Activated CD8-positive, alpha-beta T cell treated with anti-CD3 and anti-CD28 coated beads for 36 hours (primary cell): ENCODE results near the gene PDE4B. TPM values are rescaled to one million over a fixed set of nuclear protein-coding genes. Genes with fewer than 3 reads are reported as not detected.
"Not testable (repeated sequence)": the region's sequence is repeated elsewhere in the genome, so short reads cannot be mapped to it uniquely, and the experiment has no call there.

Experiments
- ATAC-seq: fragments of 200-7000 bp; cut with Tn5 transposase; one replicate; pipeline ENCODE4 v1.10.0; 2021; ENCODE audit warnings: mild to moderate bottlenecking, moderate library complexity
- CTCF ChIA-PET: fragments of 350-600 bp; sonication (Branson Sonifier 250); formaldehyde crosslinking; loops from one replicate; lab custom pipeline; 2021; ENCODE audit warnings: antibody characterized with exemption; lab: Charles Lee
- POLR2A ChIA-PET: fragments of 350-600 bp; sonication (Branson Sonifier 250); formaldehyde crosslinking; loops from one replicate; lab custom pipeline; 2021; ENCODE audit warnings: antibody characterized with exemption; lab: Charles Lee
- DNase-seq: peaks from one replicate; pipeline ENCODE4 v3.0.0-alpha.2; 2020
- H3K27ac Mint-ChIP-seq: one replicate; pipeline ENCODE4 v1.8.0; 2021; ENCODE audit warnings: mild to moderate bottlenecking, mixed read lengths
- H3K27me3 Mint-ChIP-seq: one replicate; pipeline ENCODE4 v1.8.0; 2021; ENCODE audit warnings: mixed read lengths
- H3K36me3 Mint-ChIP-seq: one replicate; pipeline ENCODE4 v1.8.0; 2021; ENCODE audit warnings: low read depth, mixed read lengths
- H3K4me1 Mint-ChIP-seq: one replicate; pipeline ENCODE4 v1.8.0; 2021; ENCODE audit warnings: low read depth, mixed read lengths
- H3K4me3 Mint-ChIP-seq: one replicate; pipeline ENCODE4 v1.8.0; 2021; ENCODE audit warnings: mild to moderate bottlenecking, moderate library complexity, mixed read lengths
- H3K9me3 Mint-ChIP-seq: one replicate; pipeline ENCODE4 v1.8.0; 2021; ENCODE audit warnings: mixed read lengths
- intact Hi-C: fragments of 100-400 bp; cut with micrococcal nuclease; formaldehyde crosslinking; loops from one replicate; pipeline ENCODE4 v1.10.0; 2022
- total RNA-seq, 2 experiments: library from RNA; stranded (reverse); gene quantifications; one replicate each; pipeline ENCODE4 v1.2.3, GENCODE V29; 2021
- TF ChIP-seq, protein P1 (sequence below): fragments of 200-600 bp; IDR thresholded peaks from one replicate; pipeline ENCODE4 v1.8.0; 2022; ENCODE audit warnings: antibody characterized with exemption, mild to moderate bottlenecking

The PDE4B gene
- total RNA-seq, 2 experiments from 2014 or later = 32.4 to 33.1 TPM

DNA sequence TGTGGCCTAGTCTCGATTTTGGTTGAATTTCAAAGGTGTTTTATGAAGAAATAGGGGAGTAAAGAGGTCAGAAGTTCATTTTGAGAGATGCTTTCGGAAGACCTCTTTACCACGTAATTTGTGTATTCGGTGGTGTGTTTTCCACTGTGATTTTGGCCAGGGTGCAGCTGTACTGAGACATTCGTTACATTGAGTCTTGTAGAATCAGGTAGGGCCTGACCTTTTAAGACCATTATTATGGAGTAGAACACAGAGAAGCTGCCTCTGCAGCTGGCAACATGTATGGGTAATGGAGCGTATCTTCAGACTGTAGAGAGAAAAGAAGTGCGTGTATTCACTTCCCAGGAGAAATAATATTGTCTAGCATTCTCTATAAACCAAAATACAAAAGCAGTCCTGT lies 326.5 kb downstream of the PDE4B start:
- ChIA-PET POLR2A (interaction anchor here (0.6 kb wide), 1 partner anchor 535 kb away, joined by 4 read pairs; no protein-coding TSS in a partner anchor), CTCF (interaction anchor here (0.7 to 1.8 kb wide), 2 partner anchors 123 to 327 kb away, joined by 4 to 6 read pairs; no protein-coding TSS in a partner anchor)
- no peak overlapping the region for H3K4me3 Mint-ChIP-seq
- H3K27me3 Mint-ChIP-seq = no peaks in the 10 kb centered on the region
- ATAC-seq (no peak), DNase-seq (no peak)
- no peaks in the 10 kb centered on the region for H3K4me1 Mint-ChIP-seq
- no peak overlapping the region for H3K27ac Mint-ChIP-seq
- no peaks in the 10 kb centered on the region for H3K36me3 Mint-ChIP-seq
- TF ChIP-seq, protein P1, sequence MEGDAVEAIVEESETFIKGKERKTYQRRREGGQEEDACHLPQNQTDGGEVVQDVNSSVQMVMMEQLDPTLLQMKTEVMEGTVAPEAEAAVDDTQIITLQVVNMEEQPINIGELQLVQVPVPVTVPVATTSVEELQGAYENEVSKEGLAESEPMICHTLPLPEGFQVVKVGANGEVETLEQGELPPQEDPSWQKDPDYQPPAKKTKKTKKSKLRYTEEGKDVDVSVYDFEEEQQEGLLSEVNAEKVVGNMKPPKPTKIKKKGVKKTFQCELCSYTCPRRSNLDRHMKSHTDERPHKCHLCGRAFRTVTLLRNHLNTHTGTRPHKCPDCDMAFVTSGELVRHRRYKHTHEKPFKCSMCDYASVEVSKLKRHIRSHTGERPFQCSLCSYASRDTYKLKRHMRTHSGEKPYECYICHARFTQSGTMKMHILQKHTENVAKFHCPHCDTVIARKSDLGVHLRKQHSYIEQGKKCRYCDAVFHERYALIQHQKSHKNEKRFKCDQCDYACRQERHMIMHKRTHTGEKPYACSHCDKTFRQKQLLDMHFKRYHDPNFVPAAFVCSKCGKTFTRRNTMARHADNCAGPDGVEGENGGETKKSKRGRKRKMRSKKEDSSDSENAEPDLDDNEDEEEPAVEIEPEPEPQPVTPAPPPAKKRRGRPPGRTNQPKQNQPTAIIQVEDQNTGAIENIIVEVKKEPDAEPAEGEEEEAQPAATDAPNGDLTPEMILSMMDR = no peak
- no peaks in the 10 kb centered on the region for H3K9me3 Mint-ChIP-seq
- intact Hi-C loops = no loop called here

DNA sequence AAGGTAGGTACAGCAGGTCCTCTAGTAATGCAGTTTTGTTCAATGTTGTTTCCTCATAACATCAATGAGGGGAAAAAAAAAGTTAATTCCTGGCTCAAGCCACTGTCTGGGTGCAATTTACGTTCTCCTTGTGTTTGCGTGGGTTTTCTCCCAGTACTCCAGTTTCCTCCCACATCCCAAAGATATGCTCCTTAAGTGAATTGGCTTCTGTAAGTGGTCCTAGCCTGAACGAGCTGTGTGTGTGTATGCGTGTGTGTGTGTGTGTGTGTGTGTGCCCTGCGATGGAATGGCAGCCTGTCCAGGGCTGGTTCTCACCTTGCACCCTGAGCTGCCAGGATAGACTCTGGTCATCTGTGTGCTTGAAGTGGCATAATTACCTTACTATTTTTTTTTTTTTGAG lies 332.0 kb downstream of the PDE4B start:
- Mint-ChIP-seq H3K4me3 (no peak overlapping the region), H3K27me3 (peaks cover 4% of the 10 kb centered on the region), H3K9me3 (peaks cover 6% of the 10 kb centered on the region), H3K36me3 (no peaks in the 10 kb centered on the region), H3K4me1 (peaks cover 7% of the 10 kb centered on the region), H3K27ac (no peak overlapping the region)
- intact Hi-C loops = no loop called here
- POLR2A ChIA-PET = no interaction called here
- CTCF ChIA-PET = interaction anchor here (0.7 to 1.2 kb wide), 2 partner anchors 117 to 327 kb away, joined by 3 read pairs; no protein-coding TSS in a partner anchor
- ATAC-seq = no peak
- TF ChIP-seq, protein P1 = no peak
- no peak for DNase-seq

DNA sequence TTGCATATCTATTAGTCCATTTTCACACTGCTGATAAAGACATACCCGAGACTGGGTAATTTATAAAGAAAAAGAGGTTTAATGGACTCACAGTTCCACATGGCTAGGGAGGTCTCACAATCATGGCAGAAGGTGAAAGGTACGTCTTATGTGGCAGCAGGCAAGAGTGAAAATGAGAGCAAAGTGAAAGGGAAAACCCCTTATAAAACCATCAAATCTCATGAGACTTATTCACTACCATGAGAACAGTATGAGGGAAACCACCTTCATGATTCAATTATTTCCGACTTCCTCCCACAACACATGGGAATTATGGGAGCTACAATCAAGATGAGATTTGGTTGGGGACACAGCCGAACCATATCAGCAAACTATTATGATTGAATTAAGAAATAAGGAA lies 335.9 kb downstream of the PDE4B start:
- H3K9me3 Mint-ChIP-seq, H3K27me3 Mint-ChIP-seq, H3K4me3 Mint-ChIP-seq, H3K27ac Mint-ChIP-seq, CTCF ChIA-PET, H3K36me3 Mint-ChIP-seq, H3K4me1 Mint-ChIP-seq, intact Hi-C loops: not testable (repeated sequence)
- POLR2A ChIA-PET = interaction anchor here (0.6 kb wide), 1 partner anchor 480 kb away, joined by 3 read pairs; no protein-coding TSS in a partner anchor
- ATAC-seq (peak; percentile 64), DNase-seq (peak; percentile 5)

DNA sequence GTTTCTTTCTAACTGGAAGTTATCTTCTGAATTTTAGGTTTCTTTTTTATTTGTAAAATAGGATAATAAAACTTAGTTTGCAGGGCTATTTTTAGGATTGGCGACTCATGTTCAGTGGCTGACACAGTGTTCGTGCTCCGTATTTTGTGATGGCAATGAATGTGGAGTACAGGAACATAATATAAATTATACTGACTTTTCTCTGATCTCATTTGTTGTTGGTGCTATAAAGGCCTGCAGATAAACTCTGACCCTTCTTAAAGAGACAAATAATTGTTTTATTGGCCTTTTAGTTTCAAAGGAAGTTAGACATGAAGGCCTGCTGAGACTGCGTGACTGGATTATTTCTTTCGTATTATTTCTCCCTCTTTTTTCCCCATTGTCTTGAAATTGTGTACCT lies 339.6 kb downstream of the PDE4B start:
- H3K4me1 Mint-ChIP-seq = peaks cover 9% of the 10 kb centered on the region

DNA sequence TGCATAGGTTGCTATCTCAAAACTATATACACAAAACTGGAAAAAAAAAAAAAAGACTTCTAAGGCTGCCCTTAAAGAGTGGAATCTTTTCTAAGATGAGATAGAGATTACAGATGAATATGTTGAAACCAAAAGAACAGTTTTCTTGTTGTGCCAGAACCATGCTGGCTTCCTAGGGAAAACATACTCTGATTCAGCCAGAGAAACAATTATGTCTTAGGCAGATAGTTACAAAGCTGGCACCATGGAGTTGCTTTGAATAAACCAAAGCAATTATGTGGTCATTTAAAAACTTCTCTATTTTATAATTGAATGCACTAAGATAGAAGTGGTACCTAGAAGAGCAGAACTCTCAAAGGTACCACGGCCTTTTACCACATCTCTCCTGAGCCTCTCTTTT lies 341.3 kb downstream of the PDE4B start:
- DNase-seq (no peak), ATAC-seq (no peak)
- Mint-ChIP-seq H3K9me3 (peaks cover 3% of the 10 kb centered on the region), H3K27me3 (peaks cover 1% of the 10 kb centered on the region), H3K27ac (no peak overlapping the region), H3K4me3 (no peak overlapping the region), H3K36me3 (no peaks in the 10 kb centered on the region), H3K4me1 (peaks cover 2% of the 10 kb centered on the region)
- intact Hi-C loops = no loop called here
- TF ChIP-seq, protein P1 = no peak
- POLR2A ChIA-PET = no interaction called here
- CTCF ChIA-PET = no interaction called here

More for the DNA sequence above, 339.6 kb downstream of the PDE4B start:
- Mint-ChIP-seq H3K27me3 (peaks cover 1% of the 10 kb centered on the region), H3K9me3 (peaks cover 9% of the 10 kb centered on the region), H3K4me3 (no peak overlapping the region), H3K36me3 (no peaks in the 10 kb centered on the region), H3K27ac (no peak overlapping the region)
- CTCF ChIA-PET = interaction anchor here (1.0 kb wide), 1 partner anchor 110 kb away, joined by 3 read pairs; no protein-coding TSS in a partner anchor
- no peak for ATAC-seq
- DNase-seq = no peak
- intact Hi-C loops = no loop called here
- TF ChIP-seq, protein P1 = no peak
- POLR2A ChIA-PET = no interaction called here
